ENCODE measurements around the gene GAS1. TPM values are rescaled to one million over a fixed set of nuclear protein-coding genes. Genes with fewer than 3 reads are reported as not detected.

The GAS1 gene
- total RNA-seq, 1 experiment from 2014 or later: 0.64 TPM

GRCh38 chr9:86921151-86921923 lies 26.0 kb downstream of the GAS1 start:
- H3K4me1 Mint-ChIP-seq (ENCODE audit: low read depth, unreplicated experiment): no peaks in the 10 kb centered on the region

GRCh38 chr9:86918556-86918955 lies 28.8 kb downstream of the GAS1 start:
- H3K27ac Mint-ChIP-seq (ENCODE audit: unreplicated experiment): no peak overlapping the region
- POLR2A ChIA-PET: no interaction called here

More at GRCh38 chr9:86921151-86921923, 26.0 kb downstream of the GAS1 start:
- no peak for DNase-seq
- H3K4me3 Mint-ChIP-seq (ENCODE audit: unreplicated experiment): no peak overlapping the region
- Histone ChIP-seq H3K4me1 (no peaks in the 10 kb centered on the region), H3K36me3 (ENCODE audit: control insufficient read depth, insufficient read depth, low read length) (no peaks in the 10 kb centered on the region), H3K4me3 (ENCODE audit: low read depth, low read length) (no peak overlapping the region), H3K9me3 (no peaks in the 10 kb centered on the region), H3K27me3 (replicated peaks; ENCODE audit: control insufficient read depth, insufficient read depth, low read length) (no peaks in the 10 kb centered on the region)
- H3K27me3 Mint-ChIP-seq (ENCODE audit: insufficient read depth, unreplicated experiment): peaks cover 5% of the 10 kb centered on the region
- TF ChIP-seq CTCF (IDR thresholded peaks at IDR 0.05; ENCODE audit: insufficient read depth in 1 of 2, low read depth in 1 of 2, low read length in 1 of 2, severe bottlenecking in 1 of 2, unreplicated experiment in 1 of 2): no peak
- H3K27ac Mint-ChIP-seq (ENCODE audit: unreplicated experiment): no peak overlapping the region
- POLR2A ChIA-PET: no interaction called here
- H3K36me3 Mint-ChIP-seq (ENCODE audit: insufficient read depth, unreplicated experiment): no peaks in the 10 kb centered on the region
- intact Hi-C loops (cut with micrococcal nuclease; ENCODE audit: unreplicated experiment): no loop called here
- BruUV-seq (replicated peaks): no TSS peak
- no peaks in the 10 kb centered on the region for H3K9me3 Mint-ChIP-seq (ENCODE audit: unreplicated experiment)
- CTCF ChIA-PET: no interaction called here

GRCh38 chr9:86912210-86912609 lies 35.1 kb downstream of the GAS1 start:
- ChIA-PET CTCF (no interaction called here), POLR2A (no interaction called here)
- Mint-ChIP-seq H3K36me3 (ENCODE audit: insufficient read depth, unreplicated experiment) (no peaks in the 10 kb centered on the region), H3K9me3 (ENCODE audit: unreplicated experiment) (no peaks in the 10 kb centered on the region), H3K4me1 (ENCODE audit: low read depth, unreplicated experiment) (no peaks in the 10 kb centered on the region), H3K27me3 (ENCODE audit: insufficient read depth, unreplicated experiment) (peaks cover 11% of the 10 kb centered on the region), H3K4me3 (ENCODE audit: unreplicated experiment) (no peak overlapping the region), H3K27ac (ENCODE audit: unreplicated experiment) (no peak overlapping the region)
- no TSS peak for BruUV-seq (replicated peaks)
- Histone ChIP-seq H3K27me3 (replicated peaks; ENCODE audit: control insufficient read depth, insufficient read depth, low read length) (no peaks in the 10 kb centered on the region), H3K4me3 (ENCODE audit: low read depth, low read length) (no peak overlapping the region), H3K36me3 (ENCODE audit: control insufficient read depth, insufficient read depth, low read length) (no peaks in the 10 kb centered on the region), H3K9me3 (no peaks in the 10 kb centered on the region), H3K4me1 (no peaks in the 10 kb centered on the region)
- no peak for TF ChIP-seq CTCF (IDR thresholded peaks at IDR 0.05; ENCODE audit: insufficient read depth in 1 of 2, low read depth in 1 of 2, low read length in 1 of 2, severe bottlenecking in 1 of 2, unreplicated experiment in 1 of 2)
- DNase-seq: no peak
- intact Hi-C loops (cut with micrococcal nuclease; ENCODE audit: unreplicated experiment): no loop called here

More at GRCh38 chr9:86918556-86918955, 28.8 kb downstream of the GAS1 start:
- no peak for DNase-seq
- Histone ChIP-seq H3K27me3 (replicated peaks; ENCODE audit: control insufficient read depth, insufficient read depth, low read length) (no peaks in the 10 kb centered on the region), H3K4me1 (no peaks in the 10 kb centered on the region), H3K36me3 (ENCODE audit: control insufficient read depth, insufficient read depth, low read length) (no peaks in the 10 kb centered on the region), H3K9me3 (no peaks in the 10 kb centered on the region), H3K4me3 (ENCODE audit: low read depth, low read length) (no peak overlapping the region)
- no peaks in the 10 kb centered on the region for H3K9me3 Mint-ChIP-seq (ENCODE audit: unreplicated experiment)
- no peak for TF ChIP-seq CTCF (IDR thresholded peaks at IDR 0.05; ENCODE audit: insufficient read depth in 1 of 2, low read depth in 1 of 2, low read length in 1 of 2, severe bottlenecking in 1 of 2, unreplicated experiment in 1 of 2)
- no peak overlapping the region for H3K4me3 Mint-ChIP-seq (ENCODE audit: unreplicated experiment)
- H3K36me3 Mint-ChIP-seq (ENCODE audit: insufficient read depth, unreplicated experiment): no peaks in the 10 kb centered on the region
- peaks cover 8% of the 10 kb centered on the region for H3K27me3 Mint-ChIP-seq (ENCODE audit: insufficient read depth, unreplicated experiment)
- no peaks in the 10 kb centered on the region for H3K4me1 Mint-ChIP-seq (ENCODE audit: low read depth, unreplicated experiment)
- BruUV-seq (replicated peaks): no TSS peak
- CTCF ChIA-PET: no interaction called here
- intact Hi-C loops (cut with micrococcal nuclease; ENCODE audit: unreplicated experiment): no loop called here

Measured in Caco-2 (cell line).